B cell (primary cell): ENCODE results near the gene COA5. TPM values are rescaled to one million over a fixed set of nuclear protein-coding genes. Genes with fewer than 3 reads are reported as not detected.

Experiments used
- ATAC-seq: fragments of 200-7000 bp; cut with Tn5 transposase; one replicate; pipeline ENCODE4 v1.10.0; 2021; ENCODE audit warnings: low read depth, mild to moderate bottlenecking, moderate number of reproducible peaks, moderate library complexity
- CTCF ChIA-PET: fragments of 350-600 bp; sonication (Branson Sonifier 250); formaldehyde crosslinking; loops from one replicate; lab custom pipeline; 2021; ENCODE audit warnings: antibody characterized with exemption, inconsistent platforms; lab: Charles Lee
- POLR2A ChIA-PET: fragments of 350-600 bp; sonication (Branson Sonifier 250); formaldehyde crosslinking; loops from one replicate; lab custom pipeline; 2021; ENCODE audit warnings: antibody characterized with exemption; lab: Charles Lee
- DNase-seq: peaks from one replicate; pipeline ENCODE4 v3.0.0; 2013
- H2AFZ ChIP-seq: 2 replicates; pipeline ENCODE4 v1.6.1; 2012; ENCODE audit warnings: mild to moderate bottlenecking, low read depth, low read length; ENCODE audit not compliant: insufficient read depth, poor library complexity, severe bottlenecking
- H3K27ac ChIP-seq, 2 donors: 1 replicate in 1 of 2; 2 replicates in 1 of 2; pipeline ENCODE4 v1.5.1; 2012 to 2013; ENCODE audit warnings: low read length in 2 of 2, mild to moderate bottlenecking in 2 of 2, moderate library complexity in 1 of 2
- H3K27me3 ChIP-seq, 4 experiments: fragments of 200-600 bp in 1 of 4; sonication (generic) in 1 of 4; replicated peaks in 1 of 4; 1 replicate in 2 of 4; 2 replicates in 2 of 4; pipeline versions ENCODE4 v1.6.1 to v1.7.0; 2013 to 2016; ENCODE audit warnings: low read length in 3 of 4, mild to moderate bottlenecking in 2 of 4, mixed read lengths in 1 of 4, moderate library complexity in 1 of 4; ENCODE audit not compliant: insufficient read depth in 4 of 4, control insufficient read depth in 3 of 4; ENCODE audit errors: control extremely low read depth in 1 of 4
- H3K36me3 ChIP-seq, 2 experiments: replicated peaks in 1 of 2; 1 replicate in 1 of 2; 2 replicates in 1 of 2; pipeline versions ENCODE4 v1.6.1 to v1.7.1; 2013; ENCODE audit warnings: low read length in 1 of 2; ENCODE audit not compliant: insufficient read depth in 2 of 2, control insufficient read depth in 1 of 2; ENCODE audit errors: control extremely low read depth in 1 of 2, extremely low read depth in 1 of 2
- H3K4me1 ChIP-seq, 2 donors: fragments of 200-600 bp in 1 of 2; sonication (generic) in 1 of 2; 1 replicate in 1 of 2; 2 replicates in 1 of 2; pipeline versions ENCODE4 v1.5.1 to v1.6.1; 2013 to 2017; ENCODE audit warnings: low read length in 2 of 2; ENCODE audit not compliant: control insufficient read depth in 2 of 2, insufficient read depth in 2 of 2
- H3K4me2 ChIP-seq: replicated peaks from 2 replicates; pipeline ENCODE3; 2012; ENCODE audit warnings: mild to moderate bottlenecking, low read depth, low read length; ENCODE audit not compliant: poor library complexity, severe bottlenecking
- H3K4me3 ChIP-seq, 5 experiments: fragments of 200-600 bp in 1 of 5; sonication (generic) in 1 of 5; 1 replicate in 3 of 5; 2 replicates in 2 of 5; pipeline versions ENCODE4 v1.5.1 to v1.7.0; 2011 to 2016; ENCODE audit warnings: low read length in 4 of 5, mild to moderate bottlenecking in 4 of 5, low read depth in 2 of 5, control low read depth in 1 of 5, moderate library complexity in 1 of 5; ENCODE audit not compliant: insufficient read depth in 1 of 5; ENCODE audit errors: control extremely low read depth in 1 of 5, extremely low read depth in 1 of 5
- H3K79me2 ChIP-seq: fragments of 200-600 bp; sonication (generic); one replicate; pipeline ENCODE4 v1.6.0; 2016; ENCODE audit warnings: low read length; ENCODE audit not compliant: control insufficient read depth, insufficient read depth
- H3K9ac ChIP-seq: fragments of 200-600 bp; sonication (generic); 2 replicates; pipeline ENCODE4 v1.6.1; 2017; ENCODE audit warnings: mild to moderate bottlenecking, low read length, moderate library complexity
- H3K9me3 ChIP-seq, 3 donors: one replicate each; pipeline versions ENCODE4 v1.6.1 to v1.7.1; 2013; ENCODE audit warnings: low read length in 2 of 3; ENCODE audit not compliant: control insufficient read depth in 2 of 3, insufficient read depth in 1 of 3; ENCODE audit errors: control extremely low read depth in 1 of 3
- H4K20me1 ChIP-seq: 2 replicates; pipeline ENCODE4 v1.6.0; 2012; ENCODE audit warnings: mild to moderate bottlenecking, low read length; ENCODE audit not compliant: insufficient read depth, control insufficient read depth, poor library complexity, severe bottlenecking
- H3K27ac Mint-ChIP-seq: one replicate; pipeline ENCODE4 v1.8.0; 2021; ENCODE audit warnings: mixed read lengths
- H3K27me3 Mint-ChIP-seq: one replicate; pipeline ENCODE4 v1.8.0; 2021; ENCODE audit warnings: mixed read lengths
- H3K4me1 Mint-ChIP-seq: one replicate; pipeline ENCODE4 v1.8.0; 2021; ENCODE audit warnings: mixed read lengths
- H3K4me3 Mint-ChIP-seq: one replicate; pipeline ENCODE4 v1.8.0; 2021; ENCODE audit warnings: mixed read lengths
- H3K9me3 Mint-ChIP-seq: one replicate; pipeline ENCODE4 v1.8.0; 2022; ENCODE audit warnings: mixed read lengths; ENCODE audit not compliant: insufficient read depth
- EZH2 ChIP-seq: IDR thresholded peaks from 2 replicates; pipeline ENCODE4 v1.6.1; 2012; ENCODE audit warnings: borderline replicate concordance, low read depth, mild to moderate bottlenecking, moderate library complexity, low read length; ENCODE audit not compliant: insufficient read depth, poor library complexity, severe bottlenecking
- WGBS: methylation state at CpG from one replicate; pipeline ENCODE4 v1.1.5; 2013; ENCODE audit warnings: missing lambda C conversion rate; ENCODE audit not compliant: insufficient coverage; 5-methylcytosine and 5-hydroxymethylcytosine counted together
- intact Hi-C: fragments of 100-400 bp; cut with micrococcal nuclease; formaldehyde crosslinking; loops from one replicate; pipeline ENCODE4 v1.10.0; 2022
- polyA plus RNA-seq: library from polyadenylated mRNA; depleted of rRNA; stranded (reverse); fragments of >200 nt; gene quantifications from 2 replicates; pipeline ENCODE4 v1.2.3, GENCODE V29; 2012
- total RNA-seq, 2 donors: library from RNA; stranded (reverse); fragments of 120-200 nt in 1 of 2; gene quantifications; 1 replicate in 1 of 2; 2 replicates in 1 of 2; pipeline versions ENCODE4 v1.2.3 to v1.2.4, GENCODE V29; 2013 to 2022
- TF ChIP-seq, protein P1 (sequence below): fragments of 200-600 bp; IDR thresholded peaks from one replicate; pipeline ENCODE4 v1.8.0; 2022; ENCODE audit warnings: antibody characterized with exemption, mild to moderate bottlenecking

COA5 gene
- total and polyA plus RNA-seq, 2 donors (not counting 1 experiment from before 2014, with no cell fraction given) = 23.2 to 46.9 TPM

DNA sequence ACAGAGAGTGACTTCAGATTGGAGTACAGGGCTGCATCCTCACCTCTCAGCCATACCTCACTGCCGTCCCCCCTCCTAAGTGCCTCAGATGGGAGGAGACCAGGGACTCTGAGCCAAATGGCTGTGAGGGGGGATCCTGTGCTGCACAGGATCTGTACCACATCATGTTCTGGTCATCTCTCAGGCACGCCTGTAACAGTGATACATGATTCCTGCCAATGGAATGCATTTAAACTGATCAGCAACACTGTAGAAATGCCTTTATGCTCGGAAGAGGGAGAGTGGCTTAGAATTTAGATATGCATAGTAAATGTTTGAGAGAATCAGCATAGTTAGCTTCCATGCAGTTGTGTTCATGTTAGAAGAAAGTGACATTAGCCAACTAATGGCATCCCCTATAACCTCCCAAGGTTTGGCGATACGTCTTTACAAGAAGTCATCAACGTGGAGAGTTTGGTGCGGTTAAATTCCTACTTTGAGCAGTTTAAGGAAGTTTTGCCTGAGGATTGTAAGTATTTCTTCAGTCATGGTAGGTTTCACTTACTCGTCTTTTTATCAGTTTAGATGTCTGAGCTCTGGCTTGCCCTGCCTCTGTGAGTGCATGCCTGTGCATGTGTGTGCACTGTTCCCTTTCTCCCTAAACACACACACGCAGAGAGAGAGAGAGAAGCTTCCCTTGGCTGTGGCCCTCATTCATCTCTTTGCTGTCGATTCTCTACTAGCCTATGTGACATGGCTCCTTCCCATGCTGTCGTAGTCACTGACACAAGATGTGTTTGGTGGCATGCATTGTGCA, 40.0 kb downstream of the COA5 start:
- Mint-ChIP-seq H3K4me1 (no peaks in the 10 kb centered on the region), H3K9me3 (no peaks in the 10 kb centered on the region), H3K27me3 (no peaks in the 10 kb centered on the region), H3K4me3 (no peak overlapping the region), H3K27ac (no peak overlapping the region)
- no peak overlapping the region for H3K4me3 ChIP-seq
- TF ChIP-seq, protein P1, sequence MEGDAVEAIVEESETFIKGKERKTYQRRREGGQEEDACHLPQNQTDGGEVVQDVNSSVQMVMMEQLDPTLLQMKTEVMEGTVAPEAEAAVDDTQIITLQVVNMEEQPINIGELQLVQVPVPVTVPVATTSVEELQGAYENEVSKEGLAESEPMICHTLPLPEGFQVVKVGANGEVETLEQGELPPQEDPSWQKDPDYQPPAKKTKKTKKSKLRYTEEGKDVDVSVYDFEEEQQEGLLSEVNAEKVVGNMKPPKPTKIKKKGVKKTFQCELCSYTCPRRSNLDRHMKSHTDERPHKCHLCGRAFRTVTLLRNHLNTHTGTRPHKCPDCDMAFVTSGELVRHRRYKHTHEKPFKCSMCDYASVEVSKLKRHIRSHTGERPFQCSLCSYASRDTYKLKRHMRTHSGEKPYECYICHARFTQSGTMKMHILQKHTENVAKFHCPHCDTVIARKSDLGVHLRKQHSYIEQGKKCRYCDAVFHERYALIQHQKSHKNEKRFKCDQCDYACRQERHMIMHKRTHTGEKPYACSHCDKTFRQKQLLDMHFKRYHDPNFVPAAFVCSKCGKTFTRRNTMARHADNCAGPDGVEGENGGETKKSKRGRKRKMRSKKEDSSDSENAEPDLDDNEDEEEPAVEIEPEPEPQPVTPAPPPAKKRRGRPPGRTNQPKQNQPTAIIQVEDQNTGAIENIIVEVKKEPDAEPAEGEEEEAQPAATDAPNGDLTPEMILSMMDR = no peak
- H3K27me3 ChIP-seq = no peaks in the 10 kb centered on the region
- ChIA-PET CTCF (interaction anchor here (0.6 to 4.4 kb wide), 14 partner anchors 10 to 548 kb away, joined by 3 to 31 read pairs (median 4); no protein-coding TSS in a partner anchor), POLR2A (no interaction called here)
- no peak for ATAC-seq
- H3K4me1 ChIP-seq = no peaks in the 10 kb centered on the region
- peaks cover 15 to 24% of the 10 kb centered on the region in 2 experiments for H3K36me3 ChIP-seq
- H3K9me3 ChIP-seq = no peaks in the 10 kb centered on the region
- H4K20me1 ChIP-seq = no peaks in the 10 kb centered on the region
- intact Hi-C loops = loop anchor here (5.0 kb wide), 1 partner anchor 269 kb away; no protein-coding TSS in a partner anchor
- no peaks in the 10 kb centered on the region for H3K79me2 ChIP-seq
- no peak overlapping the region for H2AFZ ChIP-seq
- no peak overlapping the region for H3K4me2 ChIP-seq
- WGBS = 97% methylated on average over 5 of the region's 11 CpGs
- H3K9ac ChIP-seq = no peak overlapping the region
- DNase-seq = no peak
- no peak overlapping the region for H3K27ac ChIP-seq

GRCh38 chr2:98565941-98566340, 42.4 kb downstream of the COA5 start:
- H3K27me3 Mint-ChIP-seq = no peaks in the 10 kb centered on the region
- peaks cover 13 to 19% of the 10 kb centered on the region in 2 experiments for H3K36me3 ChIP-seq

More at GRCh38 chr2:98565941-98566340, 42.4 kb downstream of the COA5 start:
- Histone ChIP-seq H4K20me1 (no peaks in the 10 kb centered on the region), H3K4me3 (no peak overlapping the region), H3K27me3 (no peaks in the 10 kb centered on the region), H3K27ac (no peak overlapping the region), H3K9me3 (no peaks in the 10 kb centered on the region), H3K4me2 (no peak overlapping the region), H2AFZ (no peak overlapping the region), H3K79me2 (no peaks in the 10 kb centered on the region), H3K9ac (no peak overlapping the region), H3K4me1 (no peaks in the 10 kb centered on the region)
- CTCF ChIA-PET = no interaction called here
- Mint-ChIP-seq H3K4me3 (no peak overlapping the region), H3K4me1 (no peaks in the 10 kb centered on the region), H3K27ac (no peak overlapping the region), H3K9me3 (no peaks in the 10 kb centered on the region)
- POLR2A ChIA-PET = no interaction called here
- DNase-seq = no peak
- ATAC-seq = no peak
- TF ChIP-seq EZH2 = no peak
- TF ChIP-seq, protein P1 = no peak
- intact Hi-C loops = loop anchor here (5.0 kb wide), 1 partner anchor 271 kb away; no protein-coding TSS in a partner anchor
- WGBS = 97% methylated on average over 19 of the region's 19 CpGs
